ENCODE data around the gene P2RY8. TPM values are rescaled to one million over a fixed set of nuclear protein-coding genes. Genes with fewer than 3 reads are reported as not detected.
A peak's percentile ranks its signal among the peaks of the same experiment; 100 is the strongest.
"Not testable (repeated sequence)": the region's sequence is repeated elsewhere in the genome, so short reads cannot be mapped to it uniquely, and the experiment has no call there.

P2RY8 gene
- total RNA-seq, 1 donor from 2014 or later, result not detected

- Mint-ChIP-seq H3K4me3 (ENCODE audit: unreplicated experiment) (no peak overlapping the region), H3K4me1 (ENCODE audit: unreplicated experiment) (no peaks in the 10 kb centered on the region), H3K27ac (ENCODE audit: unreplicated experiment) (no peak overlapping the region), H3K9me3 (ENCODE audit: unreplicated experiment) (peaks cover 14% of the 10 kb centered on the region), H3K27me3 (ENCODE audit: unreplicated experiment) (peaks cover 7% of the 10 kb centered on the region), H3K36me3 (ENCODE audit: low read depth, unreplicated experiment) (peaks cover 29% of the 10 kb centered on the region)
- TF ChIP-seq CTCF (IDR thresholded peaks at IDR 0.05; ENCODE audit: unreplicated experiment), result no peak
- DNase-seq (ENCODE audit: low spot score), result no peak
These were observed 109.2 kb downstream of the P2RY8 start for GRCh38 chrX:1427756-1428155.

DNA sequence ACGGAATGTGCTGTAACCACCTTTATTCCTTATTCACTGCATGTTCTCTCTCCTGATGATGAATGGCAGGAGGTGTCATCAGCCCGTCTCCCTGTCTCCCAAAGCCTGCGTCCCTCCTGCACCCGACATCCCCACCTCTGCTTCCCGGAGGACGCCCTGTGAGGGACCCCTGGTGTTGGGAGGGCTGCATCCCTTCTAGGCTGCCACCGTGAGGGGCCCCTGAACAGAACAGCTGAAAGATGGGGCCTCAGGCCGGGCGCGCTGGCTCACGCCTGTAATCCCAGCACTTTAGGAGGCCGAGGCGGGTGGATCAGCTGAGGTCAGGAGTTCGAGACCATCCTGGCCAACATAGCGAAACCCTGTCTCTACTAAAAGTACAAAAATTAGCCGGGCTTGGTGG, 110.7 kb downstream of the P2RY8 start:
- H3K27me3 Mint-ChIP-seq (ENCODE audit: unreplicated experiment), result peaks cover 13% of the 10 kb centered on the region
- not testable (repeated sequence) for DNase-seq (ENCODE audit: low spot score); H3K4me1 Mint-ChIP-seq (ENCODE audit: unreplicated experiment); H3K27ac Mint-ChIP-seq (ENCODE audit: unreplicated experiment); H3K4me3 Mint-ChIP-seq (ENCODE audit: unreplicated experiment)
- H3K36me3 Mint-ChIP-seq (ENCODE audit: low read depth, unreplicated experiment), result peaks cover 39% of the 10 kb centered on the region
- H3K9me3 Mint-ChIP-seq (ENCODE audit: unreplicated experiment), result peaks cover 19% of the 10 kb centered on the region

DNA sequence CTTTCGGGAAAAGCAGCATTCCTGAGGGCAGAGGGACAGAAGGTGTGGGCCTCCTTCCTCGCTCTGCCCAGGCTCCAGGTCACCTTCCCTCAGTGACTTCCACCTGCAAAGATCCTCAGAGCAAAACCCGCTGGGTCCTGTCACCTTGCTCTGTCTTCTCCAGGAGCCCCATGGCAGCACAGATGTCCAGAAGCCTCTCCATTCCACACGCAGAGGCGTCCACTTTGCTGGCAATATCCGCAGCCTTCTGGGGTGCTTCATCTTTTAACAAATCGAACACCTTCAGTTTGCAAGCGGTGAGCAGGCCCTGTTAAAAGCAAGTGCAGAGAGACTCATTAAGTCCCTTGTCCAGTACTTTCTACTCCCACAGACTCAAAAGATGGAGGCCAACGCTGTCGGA, 111.6 kb downstream of the P2RY8 start:
- Mint-ChIP-seq H3K4me3 (ENCODE audit: unreplicated experiment) (no peak overlapping the region), H3K27ac (ENCODE audit: unreplicated experiment) (no peak overlapping the region), H3K27me3 (ENCODE audit: unreplicated experiment) (peaks cover 21% of the 10 kb centered on the region), H3K36me3 (ENCODE audit: low read depth, unreplicated experiment) (peaks cover 44% of the 10 kb centered on the region), H3K4me1 (ENCODE audit: unreplicated experiment) (no peaks in the 10 kb centered on the region), H3K9me3 (ENCODE audit: unreplicated experiment) (peaks cover 22% of the 10 kb centered on the region)
- no peak for TF ChIP-seq CTCF (IDR thresholded peaks at IDR 0.05; ENCODE audit: unreplicated experiment)
- DNase-seq (ENCODE audit: low spot score), result no peak

DNA sequence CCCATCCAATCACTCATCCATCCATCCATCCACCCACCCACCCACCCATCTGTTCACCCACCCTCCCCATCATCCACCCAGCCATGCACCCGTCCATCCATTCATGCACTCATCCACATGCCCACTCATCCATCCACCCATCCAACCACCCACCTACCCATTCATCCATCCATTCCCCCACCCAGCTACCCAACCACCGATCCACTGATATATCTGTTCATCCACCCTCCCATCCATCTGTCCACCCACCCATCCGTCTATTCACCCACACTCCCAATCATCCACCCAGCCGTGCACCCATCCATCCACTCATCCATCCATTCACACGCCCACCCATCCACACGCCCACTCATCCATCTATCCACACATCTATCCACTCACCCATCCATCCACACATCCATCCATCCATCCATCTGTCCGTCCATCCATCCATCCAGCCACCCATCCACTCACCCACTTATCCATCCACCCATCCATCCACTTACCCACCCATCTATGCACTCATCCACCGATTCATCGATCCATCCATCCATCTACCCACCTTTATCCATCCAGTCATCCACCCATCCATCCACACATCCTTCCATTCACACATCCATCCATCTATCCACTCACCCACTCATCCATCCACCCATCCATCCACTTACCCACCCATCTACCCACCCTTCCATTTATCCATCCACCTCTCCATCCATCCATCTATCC, 112.7 kb downstream of the P2RY8 start:
- Mint-ChIP-seq H3K4me1 (ENCODE audit: unreplicated experiment) (no peaks in the 10 kb centered on the region), H3K27me3 (ENCODE audit: unreplicated experiment) (peaks cover 29% of the 10 kb centered on the region), H3K36me3 (ENCODE audit: low read depth, unreplicated experiment) (peaks cover 51% of the 10 kb centered on the region), H3K27ac (ENCODE audit: unreplicated experiment) (no peak overlapping the region), H3K4me3 (ENCODE audit: unreplicated experiment) (peak overlapping the region; percentile 78), H3K9me3 (ENCODE audit: unreplicated experiment) (peaks cover 22% of the 10 kb centered on the region)
- DNase-seq (ENCODE audit: low spot score), result no peak
- TF ChIP-seq CTCF (IDR thresholded peaks at IDR 0.05; ENCODE audit: unreplicated experiment), result no peak

DNA sequence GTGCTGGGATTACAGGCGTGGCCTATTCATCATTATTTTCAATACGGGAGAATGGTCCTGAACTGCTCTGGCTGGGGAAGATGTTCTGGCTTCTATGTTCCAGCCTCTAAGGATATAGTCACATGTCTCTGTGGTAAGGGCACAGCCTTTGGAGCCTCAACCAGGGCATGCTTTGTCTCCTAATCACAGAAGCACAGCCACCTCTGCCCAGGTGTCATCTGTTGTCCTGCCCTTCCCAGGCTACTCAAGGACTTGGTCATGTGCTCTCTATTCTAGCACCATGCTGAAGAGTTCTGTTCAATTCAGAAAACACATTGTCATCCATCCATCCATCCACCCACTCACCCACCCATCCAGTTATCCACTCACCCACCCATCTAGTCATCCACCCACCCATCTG, 113.8 kb downstream of the P2RY8 start:
- no peak for DNase-seq (ENCODE audit: low spot score)
- H3K27ac Mint-ChIP-seq (ENCODE audit: unreplicated experiment), result no peak overlapping the region
- no peak for TF ChIP-seq CTCF (IDR thresholded peaks at IDR 0.05; ENCODE audit: unreplicated experiment)
- no peak overlapping the region for H3K4me3 Mint-ChIP-seq (ENCODE audit: unreplicated experiment)
- peaks cover 51% of the 10 kb centered on the region for H3K36me3 Mint-ChIP-seq (ENCODE audit: low read depth, unreplicated experiment)
- H3K9me3 Mint-ChIP-seq (ENCODE audit: unreplicated experiment), result peaks cover 22% of the 10 kb centered on the region
- H3K27me3 Mint-ChIP-seq (ENCODE audit: unreplicated experiment), result peaks cover 33% of the 10 kb centered on the region
- H3K4me1 Mint-ChIP-seq (ENCODE audit: unreplicated experiment), result no peaks in the 10 kb centered on the region
